GM18526 (cell line): Measurements from ENCODE around the gene XRN2.

Experiments used
- POLR2A ChIP-seq: IDR thresholded peaks from 3 replicates; pipeline ENCODE4 v1.6.1; 2011; ENCODE audit not compliant: insufficient read length; ENCODE audit errors: extremely low read depth

XRN2 gene

DNA sequence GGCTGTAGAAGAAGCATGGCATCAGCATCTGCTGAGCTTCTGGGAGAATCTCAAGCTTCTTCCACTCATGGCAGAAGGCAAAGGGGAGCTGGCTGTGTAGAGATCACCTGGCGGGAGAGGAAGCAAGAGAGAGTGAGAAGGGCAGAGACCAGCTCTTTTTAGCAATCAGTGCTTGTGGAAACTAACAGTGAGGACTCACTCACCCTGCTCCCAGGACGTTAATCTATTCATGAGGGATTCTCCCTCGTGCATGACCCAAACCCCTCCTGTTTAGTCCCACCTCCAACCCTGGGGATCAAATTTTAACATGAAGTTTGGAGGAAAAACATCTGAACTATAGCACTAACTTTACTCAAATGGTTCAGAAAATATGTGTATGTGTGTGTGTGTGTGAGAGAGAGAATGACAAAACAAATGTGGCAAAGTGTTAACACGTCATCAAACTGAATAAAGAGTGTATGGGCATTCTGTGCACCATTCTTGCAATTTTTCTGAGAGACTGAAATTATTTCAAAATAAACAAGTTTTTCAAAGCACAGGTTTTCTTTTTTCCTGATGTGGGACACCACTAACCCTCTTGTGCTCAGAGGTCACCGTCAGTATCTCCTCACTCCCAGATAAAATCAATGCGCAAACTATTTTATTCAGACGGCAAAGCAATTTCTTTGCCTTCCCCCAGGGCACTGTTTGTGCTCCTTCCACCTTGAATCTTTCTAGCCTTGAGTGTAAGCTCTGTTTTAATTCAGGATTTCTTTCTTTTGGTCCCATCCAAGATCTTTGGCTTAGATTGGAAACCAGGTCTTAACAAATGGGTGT lies 23.2 kb upstream of the XRN2 start:
- no peak for TF ChIP-seq POLR2A

DNA sequence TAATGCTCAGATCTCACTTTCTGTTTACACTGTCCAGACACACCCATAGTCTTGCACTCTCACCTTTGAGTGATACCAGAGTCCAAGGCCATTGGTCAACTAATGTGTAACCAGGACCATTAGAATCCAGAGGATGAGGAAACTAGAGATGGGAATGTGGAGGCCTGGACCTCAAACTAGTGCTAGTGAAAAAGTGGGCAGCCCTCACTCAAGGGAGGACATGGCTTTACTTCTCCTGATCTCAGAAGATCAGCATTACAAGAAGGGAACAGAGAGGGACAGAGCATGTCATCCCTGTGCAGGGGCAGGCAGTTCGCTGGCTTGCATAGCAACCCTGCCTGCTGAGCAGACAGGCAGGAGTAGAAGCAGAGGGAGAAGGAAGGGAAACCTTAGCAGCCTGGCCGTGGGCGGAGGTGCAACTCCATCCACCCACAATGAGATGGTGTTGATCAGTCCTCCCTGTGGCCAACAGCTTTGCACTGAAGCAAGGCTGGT lies 22.6 kb upstream of the XRN2 start:
- TF ChIP-seq POLR2A, result no peak

DNA sequence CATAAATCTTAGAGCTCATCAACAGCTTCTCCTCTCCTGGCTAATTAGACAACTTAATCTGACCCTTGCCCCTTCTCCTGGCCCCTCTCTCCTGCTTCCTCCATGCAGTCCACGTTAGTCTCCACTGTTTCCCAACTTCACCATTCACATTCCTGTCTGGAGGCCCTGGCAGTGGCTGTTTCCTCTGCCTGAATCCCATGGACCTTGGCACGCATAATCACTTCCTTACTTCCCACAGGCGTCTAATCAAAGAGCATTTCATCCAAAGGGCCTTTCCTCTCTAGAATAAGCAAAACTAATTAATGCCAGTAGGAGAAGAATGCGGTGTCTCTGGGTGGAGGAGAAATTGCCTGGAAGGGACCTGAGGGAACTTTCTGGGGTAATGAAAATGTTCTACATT lies 16.4 kb upstream of the XRN2 start:
- TF ChIP-seq POLR2A, result no peak

DNA sequence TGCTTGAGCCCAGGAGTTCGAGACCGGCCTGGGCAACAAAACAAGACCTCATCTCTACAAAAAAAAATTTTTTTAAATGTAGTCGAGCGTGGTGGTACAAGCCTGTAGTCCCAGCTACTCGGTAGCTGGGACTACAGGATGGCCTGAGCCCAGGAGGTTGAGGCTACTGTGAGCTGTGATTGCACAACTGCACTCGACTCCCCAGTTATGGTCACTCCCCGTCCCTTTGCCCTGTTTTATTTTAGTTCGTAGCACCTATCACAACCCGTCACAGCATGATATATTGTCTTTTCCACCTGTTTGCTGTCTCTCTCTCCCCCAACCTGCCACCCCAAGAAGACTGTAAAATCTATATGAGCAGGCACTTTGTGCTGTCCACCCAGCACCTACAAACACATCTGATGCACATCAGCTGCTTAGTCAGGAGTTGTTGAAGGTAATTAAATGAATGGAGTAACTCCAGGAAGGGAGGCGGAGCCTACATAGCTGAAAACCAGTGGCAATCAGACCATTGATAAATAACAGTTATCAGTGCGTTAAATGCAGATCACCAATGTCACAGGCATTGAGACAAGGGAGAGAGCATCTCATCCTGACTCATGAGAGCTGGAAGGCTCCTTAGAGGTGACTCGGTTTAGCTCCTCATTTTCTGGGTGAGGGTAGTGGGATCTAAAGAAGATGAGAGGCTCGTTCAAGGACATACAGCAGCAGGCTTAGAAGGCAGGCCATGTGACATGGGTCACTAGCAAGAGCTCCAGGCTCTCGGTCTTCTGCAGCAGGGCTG lies 14.4 kb upstream of the XRN2 start:
- TF ChIP-seq POLR2A, result no peak

DNA sequence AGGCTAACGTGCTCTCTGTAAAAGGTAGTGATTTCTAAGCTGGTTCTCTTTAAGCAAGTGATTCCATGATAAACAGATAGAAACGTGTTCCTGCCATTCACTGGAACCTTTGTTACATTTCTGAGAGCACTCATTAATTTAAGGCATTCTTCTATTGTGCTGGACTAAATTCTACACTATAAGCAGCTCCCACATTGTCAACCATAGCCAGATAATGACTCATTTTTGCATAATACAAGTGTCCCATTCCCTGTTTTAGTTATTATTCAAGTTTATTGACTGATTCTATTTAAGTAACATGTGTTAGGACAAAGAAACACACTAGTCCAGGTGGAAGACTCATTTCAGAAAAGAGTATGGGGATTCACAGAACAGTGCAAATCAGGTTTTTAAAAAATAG lies 13.5 kb upstream of the XRN2 start:
- TF ChIP-seq POLR2A, result no peak

DNA sequence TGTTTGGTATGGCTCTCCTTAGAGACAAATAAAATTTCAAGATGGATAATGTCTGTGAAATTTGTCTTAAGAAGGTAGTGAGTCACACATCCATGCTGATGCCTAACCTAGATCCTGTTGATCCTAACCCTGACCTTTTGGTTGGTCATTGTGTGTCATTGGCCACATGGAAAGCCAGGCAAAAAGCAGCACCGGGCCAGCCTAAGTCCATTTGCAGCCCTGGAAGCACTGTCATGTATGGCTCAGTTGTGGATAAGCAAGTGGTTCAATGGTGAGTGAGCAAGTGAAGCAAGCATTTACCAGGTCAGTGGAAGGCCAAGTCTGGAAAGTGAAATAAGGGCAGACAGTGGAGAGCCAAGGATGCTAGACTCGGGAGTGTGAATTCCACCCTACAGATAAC lies 12.1 kb upstream of the XRN2 start:
- TF ChIP-seq POLR2A, result no peak

DNA sequence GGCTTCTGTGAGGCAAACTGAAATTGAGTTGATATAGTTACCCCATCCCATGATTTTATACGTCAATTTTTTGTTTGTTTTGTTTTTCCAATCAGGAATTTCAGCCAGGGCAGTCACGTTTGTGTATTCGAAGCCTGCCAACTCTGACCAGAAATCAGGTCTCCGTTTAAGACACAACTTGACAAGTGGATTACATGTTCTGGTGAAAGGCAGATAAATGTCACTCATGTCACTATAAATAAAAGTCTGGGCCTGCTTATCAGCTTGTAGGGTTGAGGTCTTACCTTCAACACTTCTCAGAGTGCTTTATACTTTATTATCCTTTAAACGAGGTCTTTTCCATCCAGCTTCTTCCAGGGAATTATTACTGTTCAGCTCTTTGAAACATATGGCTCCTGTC lies 8.4 kb upstream of the XRN2 start:
- TF ChIP-seq POLR2A, result no peak

DNA sequence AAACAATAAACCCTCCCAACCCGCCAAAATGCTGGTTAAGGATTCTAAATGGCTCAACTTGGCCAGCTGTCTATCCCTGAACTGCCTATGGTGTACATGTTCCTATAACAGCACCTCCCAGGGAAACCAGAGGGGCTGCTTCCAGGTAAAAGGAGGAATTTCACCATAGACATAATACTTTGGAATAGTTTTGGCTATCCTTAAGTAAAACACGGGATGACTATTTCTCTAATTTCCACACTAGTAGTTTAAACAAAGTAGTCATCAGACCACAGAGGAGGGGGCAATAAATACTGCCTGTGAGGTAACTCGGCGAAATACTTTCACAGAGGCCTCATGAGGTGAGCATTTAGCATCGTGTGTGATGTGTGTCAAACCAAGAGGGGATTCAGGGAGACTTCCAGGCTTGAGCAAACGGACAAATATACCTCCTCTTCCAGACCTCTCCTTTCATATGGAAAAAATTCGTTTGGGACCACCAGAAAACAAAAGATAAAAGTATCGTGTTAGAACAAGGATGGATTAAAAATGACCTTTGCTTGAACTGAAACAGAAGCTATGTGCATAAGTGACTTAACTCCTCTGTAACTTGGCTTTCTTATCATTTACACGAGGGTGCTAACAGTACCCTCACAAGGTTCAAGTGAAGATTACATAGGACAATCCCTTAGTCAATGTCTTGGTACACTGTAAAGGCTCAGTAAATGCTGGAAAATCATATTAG lies 1.0 kb upstream of the XRN2 start:
- no peak for TF ChIP-seq POLR2A

DNA sequence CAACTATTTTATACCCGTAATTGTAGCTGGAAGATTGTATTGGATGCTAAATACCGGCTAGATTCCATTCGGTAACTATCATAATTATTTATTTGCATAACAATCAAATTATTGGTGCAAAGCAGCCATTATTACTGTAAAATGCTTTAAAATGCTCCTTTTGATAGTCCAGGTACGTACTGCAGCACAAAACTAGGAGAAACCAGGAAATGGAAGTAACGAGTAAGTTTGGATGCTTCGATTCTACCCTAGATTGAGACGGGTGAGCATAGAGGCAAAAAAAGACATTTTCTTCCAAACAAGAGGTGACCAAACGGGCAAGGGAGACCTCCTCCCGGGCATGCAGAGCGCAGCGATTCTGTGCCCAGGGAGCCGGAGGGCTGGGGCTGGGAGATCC lies 469 bp upstream of the XRN2 start:
- no peak for TF ChIP-seq POLR2A

DNA sequence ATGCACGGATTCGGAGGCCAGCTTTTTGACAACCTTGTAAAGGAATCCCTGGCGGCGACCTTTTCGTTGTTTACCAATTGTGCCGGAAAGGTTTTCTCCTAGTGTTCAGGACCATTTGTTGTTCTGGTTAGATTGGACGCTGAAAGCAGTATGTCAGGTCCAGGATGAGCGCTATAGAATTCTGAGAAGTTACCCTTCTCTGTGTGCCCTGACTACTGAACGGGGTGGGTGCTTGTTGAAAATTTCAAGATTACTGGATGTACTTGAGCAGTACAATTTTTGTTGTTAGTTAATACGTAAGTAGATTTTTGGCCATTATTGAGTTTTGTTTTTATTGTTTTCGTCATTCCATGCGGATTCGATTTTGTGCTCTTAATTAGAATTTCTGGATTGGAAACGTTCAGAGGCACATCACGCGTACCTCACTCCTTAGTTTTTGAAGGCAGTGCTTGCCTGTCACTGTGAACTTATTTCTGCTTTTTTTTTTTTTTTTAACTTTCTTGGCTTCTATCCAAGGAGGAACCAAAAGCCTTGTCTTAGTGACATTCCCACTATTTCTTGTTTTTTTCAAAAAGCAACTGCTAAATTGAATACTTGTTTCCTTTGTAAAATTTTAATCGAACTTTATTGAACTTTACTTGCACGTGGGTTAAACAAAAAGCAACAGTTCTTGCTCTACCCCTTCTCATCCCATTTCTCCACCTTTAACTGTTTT lies 898 bp downstream of the XRN2 start:
- no peak for TF ChIP-seq POLR2A

DNA sequence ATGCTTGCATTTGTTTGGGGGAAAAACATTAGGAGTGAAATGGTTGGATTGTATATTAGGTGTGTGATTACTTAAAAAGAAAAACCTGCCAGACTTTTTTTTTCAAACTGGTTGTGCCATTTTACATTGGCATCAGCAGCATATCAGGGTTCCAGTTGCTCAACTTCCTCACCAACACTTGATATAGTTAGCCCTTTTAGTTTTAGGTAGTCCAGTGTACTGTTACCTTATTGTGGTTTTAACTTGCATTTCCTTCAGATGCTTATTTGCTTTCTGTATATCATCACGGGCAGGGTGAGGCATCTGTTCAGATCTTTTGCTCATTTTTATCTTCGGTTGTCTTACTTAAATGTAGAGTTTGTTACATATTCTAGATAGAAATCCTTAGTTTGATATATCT lies 5.2 kb downstream of the XRN2 start:
- no peak for TF ChIP-seq POLR2A

DNA sequence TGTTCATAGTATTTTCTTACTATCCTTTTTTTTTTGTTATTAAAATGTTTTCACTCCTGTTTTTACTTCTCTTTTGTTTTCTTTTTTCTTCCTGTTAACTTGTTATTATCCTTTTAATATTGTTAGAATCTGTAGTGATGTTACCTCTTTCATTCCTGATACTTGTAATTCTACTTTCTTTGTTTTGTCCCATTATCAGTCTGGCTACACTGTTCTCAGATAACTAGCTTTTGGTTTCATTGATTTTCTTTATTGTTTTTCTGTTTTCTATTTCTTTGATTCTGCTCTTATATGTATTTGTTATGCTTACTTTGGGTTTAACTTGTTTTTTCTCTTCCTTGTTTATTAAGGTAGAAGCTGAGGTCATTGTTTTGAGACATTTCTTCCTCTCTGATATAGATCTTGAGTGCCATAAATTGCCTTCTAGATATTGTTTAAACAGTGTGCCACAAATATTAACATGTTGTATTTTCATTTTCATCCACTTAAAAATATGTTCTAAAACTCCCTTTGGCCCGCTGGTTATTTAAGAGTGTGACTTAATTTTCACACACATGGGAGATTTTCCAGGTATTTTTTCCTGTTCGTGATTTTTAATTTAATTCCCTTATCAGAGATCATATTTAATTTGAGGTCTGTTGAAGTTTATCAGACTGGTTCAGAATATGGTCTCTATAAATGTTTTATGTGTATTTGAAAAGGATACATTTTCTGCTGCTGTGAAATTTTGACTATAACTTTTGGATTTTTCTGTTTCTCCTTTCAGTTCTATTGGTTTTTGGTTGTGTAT lies 6.7 kb downstream of the XRN2 start:
- no peak for TF ChIP-seq POLR2A

DNA sequence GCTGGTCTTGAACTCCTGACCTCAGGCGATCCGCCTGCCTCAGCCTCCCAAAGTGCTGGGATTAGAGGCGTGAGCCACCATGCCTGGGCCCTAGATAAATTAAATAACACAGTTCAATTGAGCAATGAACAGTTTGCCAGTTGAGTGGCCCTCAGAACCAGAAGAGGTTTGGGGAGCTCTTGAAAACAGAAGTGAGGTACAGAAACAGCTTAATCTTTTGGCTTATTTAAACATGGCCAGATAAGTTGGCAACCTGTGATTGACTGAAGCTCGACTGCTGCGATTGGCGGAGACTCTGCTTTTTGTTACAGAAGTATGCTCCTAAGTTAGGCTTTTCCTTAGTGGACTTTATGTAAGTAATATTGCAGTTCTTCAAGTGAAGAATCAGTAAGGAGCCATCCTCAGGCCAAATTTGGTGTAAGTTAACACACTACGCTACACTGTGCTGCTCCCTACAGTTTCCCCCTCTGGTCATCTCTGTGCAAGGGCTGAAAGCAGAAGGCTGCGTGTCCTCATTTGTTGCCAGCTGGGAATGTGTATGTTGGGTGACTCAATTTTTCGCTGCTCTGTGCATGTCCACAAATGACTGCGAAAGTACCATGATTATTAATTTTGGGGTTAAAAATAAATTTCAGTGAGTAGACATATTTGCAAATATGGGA lies 9.8 kb downstream of the XRN2 start:
- no peak for TF ChIP-seq POLR2A

DNA sequence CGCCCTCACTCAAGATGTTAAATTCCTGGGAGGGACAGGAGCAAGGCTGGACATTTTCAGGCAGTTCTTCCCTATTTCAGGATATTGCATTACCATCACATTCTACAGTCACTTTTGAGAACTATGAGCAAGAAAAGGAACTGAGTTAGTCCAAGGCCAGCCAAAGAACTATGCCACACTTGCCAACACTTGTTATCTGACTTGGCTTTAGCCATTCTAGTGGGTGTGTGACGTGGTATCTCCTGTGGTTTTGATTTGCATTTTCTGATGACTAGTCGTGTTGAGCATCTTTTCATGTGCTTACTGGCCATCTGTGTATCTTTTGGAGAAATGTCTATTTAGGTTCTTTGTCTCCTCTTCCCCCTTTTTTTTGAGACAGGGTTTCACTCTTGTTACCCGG lies 12.0 kb downstream of the XRN2 start:
- TF ChIP-seq POLR2A, result no peak
